ENCODE results near the gene RPL37A. TPM values are rescaled to one million over a fixed set of nuclear protein-coding genes. Genes with fewer than 3 reads are reported as not detected.
A peak's percentile ranks its signal among the peaks of the same experiment; 100 is the strongest.

RPL37A gene
- total RNA-seq, 2 donors from 2014 or later = 1,675 to 1,724 TPM

DNA sequence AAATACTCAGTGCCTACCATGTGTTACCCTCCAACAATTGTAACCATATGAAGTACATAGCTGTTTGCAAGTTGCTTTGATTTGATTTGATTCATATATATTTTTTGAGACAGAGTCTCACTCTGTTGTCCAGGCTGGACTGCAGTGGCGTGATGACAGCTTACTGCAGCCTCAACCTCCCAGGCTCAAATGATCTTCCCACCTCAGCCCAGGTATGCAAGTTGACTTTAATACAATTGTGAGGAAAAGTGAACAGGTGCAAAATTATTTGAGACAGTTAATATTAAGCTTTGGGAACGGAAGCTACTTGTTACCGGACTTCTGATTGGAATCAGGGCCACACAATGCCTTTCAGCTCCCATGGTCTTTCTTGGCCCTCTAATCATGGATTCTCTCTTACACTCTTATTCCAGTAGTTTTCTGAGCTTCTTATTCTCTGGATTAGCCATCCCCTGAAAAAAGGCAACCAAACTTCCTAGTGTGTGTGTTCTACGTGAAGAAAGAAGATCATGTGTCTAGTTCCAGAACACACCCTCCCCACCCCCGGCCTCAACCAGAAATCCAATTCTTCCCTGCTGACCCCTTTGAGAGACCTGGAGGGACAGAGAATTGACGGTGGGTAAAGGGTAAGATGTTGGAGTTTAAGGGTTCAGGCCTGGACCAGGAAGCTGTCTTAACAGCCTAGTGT is 1.1 kb upstream of the RPL37A start:
- no peak for ATAC-seq
- H3K27ac Mint-ChIP-seq = peak overlapping the region; percentile 94 to 98
- no peak for DNase-seq (ENCODE audit: low spot score)
- peaks cover 31% of the 10 kb centered on the region for H3K36me3 Mint-ChIP-seq
- H3K4me1 Mint-ChIP-seq (ENCODE audit: low read depth in 2 of 2) = peaks cover 38 to 39% of the 10 kb centered on the region in 2 donors
- H3K27me3 Mint-ChIP-seq = no peaks in the 10 kb centered on the region
- no peaks in the 10 kb centered on the region for H3K9me3 Mint-ChIP-seq
- peak overlapping the region; percentile 91 for H3K4me3 Mint-ChIP-seq

DNA sequence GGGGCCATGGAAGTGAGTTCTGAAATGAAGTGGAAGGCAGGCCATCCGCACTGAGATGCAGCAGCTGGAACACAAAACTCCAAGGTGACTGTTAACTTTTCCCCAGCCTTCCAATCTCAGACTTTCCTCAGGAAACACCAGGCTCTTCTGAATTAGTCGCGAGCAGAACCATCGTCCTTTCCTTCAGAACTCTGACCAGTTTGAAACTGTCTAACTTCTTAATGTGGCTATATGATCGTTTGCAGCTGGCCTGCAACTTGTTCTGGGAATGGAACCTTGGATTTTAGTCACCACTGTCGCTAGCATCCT is 620 bp upstream of the RPL37A start:
- H3K4me1 Mint-ChIP-seq (ENCODE audit: low read depth in 2 of 2) = peaks cover 43 to 44% of the 10 kb centered on the region in 2 donors

DNA sequence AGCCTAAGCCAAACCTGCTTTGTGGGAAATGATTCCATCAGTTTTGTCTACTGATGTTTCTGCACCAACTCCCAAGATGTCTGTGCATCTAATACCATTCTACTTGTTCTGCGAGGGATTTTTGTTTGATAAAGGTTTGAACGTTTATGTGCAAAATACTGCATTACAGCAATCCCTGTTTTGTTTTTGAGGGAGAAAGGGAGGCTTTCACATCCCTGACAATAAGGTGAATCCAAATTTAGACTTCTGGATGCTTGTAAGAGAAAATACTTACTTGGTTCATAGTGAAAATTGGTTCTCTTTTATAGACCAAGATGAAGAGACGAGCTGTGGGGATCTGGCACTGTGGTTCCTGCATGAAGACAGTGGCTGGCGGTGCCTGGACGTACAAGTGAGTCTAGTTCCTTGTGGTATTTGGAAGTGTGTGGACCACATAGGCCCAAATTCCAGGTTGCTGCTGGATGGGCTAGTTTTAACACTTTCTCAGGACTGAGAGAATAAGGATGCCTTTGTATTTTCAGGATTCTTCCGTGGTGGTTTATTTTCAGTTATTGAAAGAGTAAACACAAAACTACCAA is 1.1 kb downstream of the RPL37A start:
- Mint-ChIP-seq H3K4me3 (peak overlapping the region; percentile 91), H3K36me3 (peaks cover 47% of the 10 kb centered on the region), H3K9me3 (no peaks in the 10 kb centered on the region), H3K27ac (peak overlapping the region; percentile 94 to 98), H3K27me3 (no peaks in the 10 kb centered on the region), H3K4me1 (ENCODE audit: low read depth in 2 of 2) (peaks cover 52 to 54% of the 10 kb centered on the region in 2 donors)
- no peak for DNase-seq (ENCODE audit: low spot score)
- ATAC-seq = no peak

More for the DNA sequence above, 620 bp upstream of the RPL37A start:
- peaks cover 36% of the 10 kb centered on the region for H3K36me3 Mint-ChIP-seq
- H3K27ac Mint-ChIP-seq = peak overlapping the region; percentile 94 to 98
- H3K9me3 Mint-ChIP-seq = no peaks in the 10 kb centered on the region
- ATAC-seq = no peak
- no peaks in the 10 kb centered on the region for H3K27me3 Mint-ChIP-seq
- H3K4me3 Mint-ChIP-seq = peak overlapping the region; percentile 91
- DNase-seq (ENCODE audit: low spot score) = no peak

DNA sequence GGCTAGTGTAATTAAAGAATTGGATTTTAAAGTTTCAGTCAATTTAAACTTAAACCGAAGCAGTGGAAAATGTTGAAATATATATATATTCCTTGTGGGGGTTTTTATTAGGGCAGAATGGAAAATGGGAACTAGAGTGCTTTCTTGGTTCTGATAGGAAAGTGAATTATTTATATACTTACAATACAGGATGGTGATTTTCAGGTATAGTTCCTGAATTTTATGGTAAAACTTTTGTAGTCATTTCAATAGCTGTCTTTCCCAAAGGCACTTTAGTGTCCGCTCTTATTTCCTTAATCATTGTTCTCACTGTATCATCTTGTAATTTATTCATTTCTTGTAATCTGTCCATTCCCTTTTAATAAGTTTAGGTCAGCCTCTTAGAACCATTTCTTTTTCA is 1.9 kb downstream of the RPL37A start:
- peak overlapping the region; percentile 91 for H3K4me3 Mint-ChIP-seq
- peaks cover 52 to 54% of the 10 kb centered on the region in 2 donors for H3K4me1 Mint-ChIP-seq (ENCODE audit: low read depth in 2 of 2)
- H3K27ac Mint-ChIP-seq = peak overlapping the region; percentile 94 to 98
- peaks cover 47% of the 10 kb centered on the region for H3K36me3 Mint-ChIP-seq
- DNase-seq (ENCODE audit: low spot score) = no peak
- no peak for ATAC-seq
- no peaks in the 10 kb centered on the region for H3K9me3 Mint-ChIP-seq
- no peaks in the 10 kb centered on the region for H3K27me3 Mint-ChIP-seq

DNA sequence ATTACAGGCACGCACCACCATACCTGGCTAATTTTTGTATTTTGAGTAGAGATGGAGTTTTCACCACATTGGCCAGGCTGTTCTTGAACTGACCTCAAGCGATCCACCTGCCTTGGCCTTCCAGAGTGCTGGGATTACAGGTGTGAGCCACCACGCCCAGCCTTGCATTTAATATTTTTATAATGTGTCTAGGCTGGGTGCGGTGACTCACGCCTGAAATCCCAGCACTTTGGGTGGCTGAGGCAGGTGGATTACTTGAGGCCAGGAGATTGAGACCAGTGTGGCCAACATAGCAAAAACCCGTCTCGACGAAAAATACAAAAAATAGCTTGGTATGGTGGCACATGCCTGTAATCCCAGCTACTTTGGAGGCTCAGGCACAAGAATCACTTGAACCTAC is 3.2 kb downstream of the RPL37A start:
- peak overlapping the region in 1 of 2 donors; percentile 94 for H3K27ac Mint-ChIP-seq
- H3K9me3 Mint-ChIP-seq = no peaks in the 10 kb centered on the region
- no peaks in the 10 kb centered on the region for H3K27me3 Mint-ChIP-seq
- H3K4me1 Mint-ChIP-seq (ENCODE audit: low read depth in 2 of 2) = peaks cover 56 to 58% of the 10 kb centered on the region in 2 donors
- H3K4me3 Mint-ChIP-seq = peak overlapping the region; percentile 91
- no peak for ATAC-seq
- DNase-seq (ENCODE audit: low spot score) = no peak
- H3K36me3 Mint-ChIP-seq = peaks cover 55% of the 10 kb centered on the region

DNA sequence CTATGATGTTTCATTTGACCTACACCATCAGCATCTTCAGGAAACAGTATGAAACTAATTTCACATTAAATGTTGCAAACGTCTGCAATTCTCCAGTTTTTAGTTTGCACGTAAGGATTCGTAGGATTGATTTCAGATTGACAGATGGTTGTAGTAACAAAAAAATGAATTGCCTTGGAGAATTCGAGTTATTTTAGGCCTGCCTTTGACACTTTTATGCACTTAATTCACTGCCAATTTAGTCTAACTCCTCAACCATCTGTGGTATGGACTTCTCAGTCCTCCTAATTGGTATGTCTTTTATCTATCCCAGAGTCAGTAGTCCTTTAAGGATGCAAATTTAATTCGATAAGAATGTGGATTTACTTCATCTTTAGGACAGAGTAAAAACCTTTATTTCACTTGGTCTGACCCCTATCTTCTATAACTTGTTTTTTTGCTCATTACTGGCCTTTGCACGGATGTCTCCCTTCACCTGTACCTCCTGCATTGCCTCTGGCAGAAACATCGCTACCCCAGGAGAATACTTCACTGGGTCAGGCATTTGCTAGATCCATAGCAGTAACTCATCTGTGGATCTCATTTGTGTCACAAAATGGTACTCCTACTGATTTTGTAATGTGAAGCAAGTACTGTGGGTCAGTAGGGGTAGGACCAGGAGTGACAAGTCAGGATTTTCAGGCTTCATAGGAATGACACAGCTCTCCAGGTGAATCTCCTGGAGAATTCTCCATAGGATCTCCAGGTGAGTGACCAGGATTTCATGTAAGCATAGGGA is 3.9 kb downstream of the RPL37A start:
- H3K4me3 Mint-ChIP-seq = peak overlapping the region; percentile 47
- H3K4me1 Mint-ChIP-seq (ENCODE audit: low read depth in 2 of 2) = peaks cover 52 to 54% of the 10 kb centered on the region in 2 donors
- no peaks in the 10 kb centered on the region for H3K9me3 Mint-ChIP-seq
- peaks cover 55% of the 10 kb centered on the region for H3K36me3 Mint-ChIP-seq
- no peaks in the 10 kb centered on the region for H3K27me3 Mint-ChIP-seq
- ATAC-seq (no peak), DNase-seq (ENCODE audit: low spot score) (no peak)
- peak overlapping the region; percentile 49 to 53 for H3K27ac Mint-ChIP-seq

DNA sequence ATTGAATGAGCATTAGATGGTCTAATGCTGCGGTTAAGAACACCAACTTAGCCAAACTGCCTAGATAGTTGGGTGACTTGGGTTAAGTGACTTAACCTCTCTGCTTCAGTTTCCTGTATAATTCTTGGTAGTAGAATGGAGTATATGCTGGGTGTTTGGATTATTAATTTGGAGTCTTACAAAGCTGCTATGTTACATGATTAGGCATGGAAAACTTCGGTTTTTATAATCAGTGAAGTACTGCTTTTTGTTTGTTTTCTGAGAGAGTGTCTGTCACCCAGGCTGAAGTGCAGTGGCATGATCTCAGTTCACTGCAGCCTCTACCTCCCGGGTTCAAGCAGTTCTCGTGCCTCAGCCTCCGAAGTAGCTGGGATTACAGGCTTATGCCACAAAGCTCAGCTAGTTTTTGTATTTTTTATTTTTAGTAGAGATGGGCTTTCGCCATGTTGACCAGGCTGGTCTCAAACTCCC is 4.5 kb downstream of the RPL37A start:
- Mint-ChIP-seq H3K27ac (peak overlapping the region; percentile 49 to 53), H3K36me3 (peaks cover 55% of the 10 kb centered on the region), H3K27me3 (no peaks in the 10 kb centered on the region), H3K4me3 (no peak overlapping the region), H3K4me1 (ENCODE audit: low read depth in 2 of 2) (peaks cover 46 to 49% of the 10 kb centered on the region in 2 donors), H3K9me3 (no peaks in the 10 kb centered on the region)
- ATAC-seq (no peak), DNase-seq (ENCODE audit: low spot score) (no peak)

DNA sequence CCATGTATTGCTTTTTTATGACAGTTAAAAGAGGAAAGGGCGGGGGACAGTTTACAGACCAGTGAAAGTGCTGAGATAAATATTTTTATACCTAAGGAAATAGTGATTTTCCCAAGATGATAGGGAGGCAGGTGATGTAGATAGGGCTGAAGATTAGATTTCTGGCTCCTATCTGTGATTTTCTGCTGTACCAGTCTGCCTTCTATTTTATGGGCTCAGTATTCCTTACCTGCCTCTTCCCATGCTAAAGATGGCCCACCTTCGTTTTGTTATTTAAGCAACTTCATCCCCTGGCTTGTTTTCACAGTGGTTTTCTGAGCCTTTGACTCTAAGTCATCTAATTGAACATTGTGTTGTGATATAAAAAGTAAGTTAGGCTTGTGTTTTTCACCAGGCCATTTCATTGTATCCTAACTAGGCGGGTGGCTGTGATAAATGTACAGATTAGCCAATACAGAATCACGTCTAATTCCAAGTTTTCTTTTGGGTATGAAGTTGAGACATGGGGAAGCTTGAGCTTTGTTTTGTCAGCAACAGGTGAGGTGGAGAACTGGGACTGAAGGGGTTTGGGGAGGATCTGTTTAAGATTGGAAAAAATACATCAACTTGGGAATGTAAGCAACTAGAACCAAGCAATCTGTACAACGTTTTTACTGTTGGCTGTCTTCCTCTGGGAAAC is 5.2 kb downstream of the RPL37A start:
- Mint-ChIP-seq H3K27me3 (no peaks in the 10 kb centered on the region), H3K27ac (peak overlapping the region in 1 of 2 donors; percentile 29), H3K4me3 (no peak overlapping the region), H3K9me3 (no peaks in the 10 kb centered on the region), H3K4me1 (ENCODE audit: low read depth in 2 of 2) (peaks cover 40 to 49% of the 10 kb centered on the region in 2 donors), H3K36me3 (peaks cover 55% of the 10 kb centered on the region)
- no peak for DNase-seq (ENCODE audit: low spot score)
- ATAC-seq = no peak

DNA sequence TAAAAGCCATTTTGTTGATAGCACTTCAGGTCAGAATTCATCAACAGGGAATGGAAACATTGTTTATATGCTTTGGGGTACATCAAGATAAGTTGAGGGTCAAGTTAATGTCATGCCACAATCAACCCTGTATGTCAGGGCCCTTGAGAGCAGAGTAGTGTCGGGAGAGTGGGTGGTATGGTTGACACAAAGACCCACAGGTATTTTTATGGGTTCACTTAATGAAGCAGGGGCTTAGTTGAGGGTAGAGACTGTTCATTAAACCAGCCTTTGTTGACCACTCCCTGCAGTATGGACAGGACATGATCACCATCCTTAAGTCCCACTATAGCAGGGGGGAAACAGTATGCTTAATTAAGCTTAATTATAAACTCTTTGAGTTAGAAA is 5.7 kb downstream of the RPL37A start:
- H3K4me1 Mint-ChIP-seq (ENCODE audit: low read depth in 2 of 2) = peaks cover 35 to 43% of the 10 kb centered on the region in 2 donors
- DNase-seq (ENCODE audit: low spot score) (no peak), ATAC-seq (no peak)
- H3K9me3 Mint-ChIP-seq = no peaks in the 10 kb centered on the region
- no peak overlapping the region for H3K4me3 Mint-ChIP-seq
- H3K27me3 Mint-ChIP-seq = no peaks in the 10 kb centered on the region
- peak overlapping the region in 1 of 2 donors; percentile 29 for H3K27ac Mint-ChIP-seq
- peaks cover 50% of the 10 kb centered on the region for H3K36me3 Mint-ChIP-seq

DNA sequence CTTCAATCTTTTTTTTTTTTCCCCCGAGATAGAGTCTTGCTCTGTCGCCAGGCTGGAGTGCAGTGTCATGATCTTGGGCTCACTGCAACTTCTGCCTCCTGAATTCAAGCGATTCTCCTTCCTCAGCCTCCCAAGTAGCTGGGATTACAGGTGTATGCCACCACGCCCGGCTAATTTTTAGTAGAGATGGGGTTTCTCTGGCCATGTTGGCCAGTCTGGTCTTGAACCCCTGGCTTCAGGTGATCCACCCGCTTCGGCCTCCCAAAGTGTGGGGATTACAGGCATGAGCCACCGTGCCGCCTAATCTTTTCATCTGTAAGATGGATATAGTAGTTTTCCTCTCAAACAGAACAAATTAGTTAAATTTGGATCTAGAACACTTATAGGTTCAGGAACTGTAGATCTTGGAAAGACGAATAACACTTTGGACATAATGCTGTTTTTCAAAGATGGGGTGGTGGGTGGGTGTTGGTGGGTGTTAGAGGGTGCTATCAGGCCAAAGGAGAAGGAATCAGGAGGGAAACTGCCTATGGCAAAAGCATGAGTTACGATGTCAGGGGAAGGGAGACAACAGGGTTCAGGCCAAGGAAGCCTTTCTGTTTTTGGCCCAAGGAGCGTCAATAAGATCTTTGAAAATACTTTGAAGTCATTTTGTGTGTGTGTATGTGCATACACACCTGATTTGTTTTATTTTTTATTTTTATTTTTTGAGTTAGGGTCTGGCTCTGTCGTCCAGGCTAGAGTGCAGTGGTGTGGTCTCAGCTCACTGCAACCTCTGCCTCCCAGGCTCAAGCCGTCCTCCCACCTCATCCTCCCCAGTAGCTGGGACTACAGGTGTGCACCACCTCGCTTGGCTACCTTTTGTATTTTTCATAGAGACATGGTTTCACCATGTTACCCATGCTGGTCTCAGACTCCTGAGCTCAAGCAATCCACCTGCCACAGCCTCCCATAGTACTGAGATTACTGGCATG is 6.8 kb downstream of the RPL37A start:
- no peaks in the 10 kb centered on the region for H3K27me3 Mint-ChIP-seq
- ATAC-seq (no peak), DNase-seq (ENCODE audit: low spot score) (no peak)
- H3K27ac Mint-ChIP-seq = peak overlapping the region in 1 of 2 donors; percentile 40
- H3K9me3 Mint-ChIP-seq = no peaks in the 10 kb centered on the region
- peaks cover 40% of the 10 kb centered on the region for H3K36me3 Mint-ChIP-seq
- peaks cover 26 to 33% of the 10 kb centered on the region in 2 donors for H3K4me1 Mint-ChIP-seq (ENCODE audit: low read depth in 2 of 2)
- no peak overlapping the region for H3K4me3 Mint-ChIP-seq

DNA sequence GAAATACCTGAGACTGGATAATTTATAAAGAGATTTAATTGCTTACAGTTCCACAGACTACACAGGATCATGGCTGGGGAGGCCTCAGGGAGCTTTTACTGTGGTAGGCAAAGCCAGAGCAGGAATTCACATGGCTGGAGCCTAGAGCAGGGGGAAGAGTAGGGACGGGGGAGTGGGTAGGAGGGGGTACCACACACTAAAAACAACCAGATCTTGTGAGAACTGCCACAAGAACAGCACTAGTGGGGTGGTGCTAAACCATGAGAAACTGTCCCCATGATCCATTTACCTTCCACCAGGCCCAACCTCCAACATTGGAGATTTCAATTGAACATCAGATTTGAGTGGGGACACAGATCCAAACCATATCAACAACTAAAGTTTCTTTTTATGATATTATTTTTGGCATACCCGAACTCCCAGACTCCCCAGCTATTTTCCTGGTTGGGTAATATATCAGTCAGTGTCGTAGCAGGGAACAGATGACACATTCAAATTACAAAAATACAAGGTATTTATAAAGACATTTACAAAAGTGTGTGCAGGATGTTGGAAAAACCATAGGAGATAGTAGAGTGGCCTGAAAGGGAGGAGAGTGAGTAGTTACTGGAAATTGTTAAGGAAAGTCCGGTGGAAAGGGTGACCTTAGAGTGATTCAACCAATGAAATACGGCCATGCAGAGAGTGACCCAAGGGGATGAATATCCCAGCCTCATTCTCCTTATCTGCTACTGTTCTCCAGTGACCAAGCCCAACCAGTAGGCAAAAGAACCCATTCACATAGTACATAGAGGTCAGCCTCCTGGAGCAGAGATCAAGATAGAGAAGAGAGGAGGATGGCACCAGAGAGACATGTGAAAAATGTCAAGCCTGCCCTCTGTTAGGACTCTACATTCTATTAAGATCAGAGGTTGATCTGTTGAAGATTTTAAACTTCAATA is 8.8 kb downstream of the RPL37A start:
- H3K9me3 Mint-ChIP-seq = no peaks in the 10 kb centered on the region
- no peaks in the 10 kb centered on the region for H3K27me3 Mint-ChIP-seq
- peaks cover 24% of the 10 kb centered on the region for H3K36me3 Mint-ChIP-seq
- no peak overlapping the region for H3K4me3 Mint-ChIP-seq
- no peak for DNase-seq (ENCODE audit: low spot score)
- peak in 1 of 2 donors; percentile 21 for ATAC-seq
- H3K4me1 Mint-ChIP-seq (ENCODE audit: low read depth in 2 of 2) = peaks cover 18 to 19% of the 10 kb centered on the region in 2 donors
- H3K27ac Mint-ChIP-seq = peak overlapping the region in 1 of 2 donors; percentile 40

DNA sequence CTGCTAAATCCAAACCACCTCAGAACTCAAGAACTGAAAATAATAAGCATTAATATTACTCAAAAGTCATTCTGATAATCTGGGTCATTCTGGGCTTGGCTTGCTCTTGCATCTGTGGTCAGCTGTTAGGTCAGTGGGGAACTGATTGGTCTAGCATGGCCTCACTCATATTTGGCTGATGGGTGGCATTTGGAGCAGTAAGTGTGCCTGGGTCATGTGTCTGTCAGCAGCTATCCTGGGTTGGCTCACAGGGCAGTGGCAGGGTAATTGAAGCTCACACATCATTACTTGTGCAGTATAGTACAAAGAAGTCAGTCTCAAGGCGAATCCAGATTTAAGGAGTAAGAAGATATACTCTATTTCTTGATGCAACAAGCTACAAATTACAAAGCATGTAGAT is 9.6 kb downstream of the RPL37A start:
- Mint-ChIP-seq H3K27ac (no peak overlapping the region), H3K27me3 (no peaks in the 10 kb centered on the region), H3K4me1 (ENCODE audit: low read depth in 2 of 2) (peaks cover 11 to 12% of the 10 kb centered on the region in 2 donors), H3K9me3 (no peaks in the 10 kb centered on the region), H3K4me3 (no peak overlapping the region), H3K36me3 (peaks cover 16% of the 10 kb centered on the region)
- DNase-seq (ENCODE audit: low spot score) (no peak), ATAC-seq (peak in 1 of 2 donors; percentile 10)
